GM23338 (cell line): ENCODE results near the gene KRTAP4-2. TPM values are rescaled to one million over a fixed set of nuclear protein-coding genes. Genes with fewer than 3 reads are reported as not detected.

ENCODE experiments used
- ATAC-seq: fragments of 200-7000 bp; cut with Tn5 transposase; 3 replicates; pipeline ENCODE4 v1.9.1; 2020
- DNase-seq: peaks from one replicate; pipeline ENCODE4 v3.0.0-alpha.2; 2015; ENCODE audit warnings: low spot score
- H2AFZ ChIP-seq: fragments of 200-600 bp; sonication (generic); 2 replicates; pipeline ENCODE4 v1.8.0; 2016; ENCODE audit warnings: antibody characterized with exemption, mild to moderate bottlenecking, moderate library complexity
- H3F3A ChIP-seq: fragments of 200-600 bp; sonication (generic); replicated peaks from 2 replicates; pipeline ENCODE4 v1.8.0; 2017; ENCODE audit warnings: antibody characterized with exemption, mixed run types, low read depth
- H3K27ac ChIP-seq: fragments of 200-600 bp; sonication (generic); 2 replicates; pipeline ENCODE4 v1.6.1; 2016; ENCODE audit warnings: low read depth
- H3K27me3 ChIP-seq: fragments of 200-600 bp; sonication (generic); 2 replicates; pipeline ENCODE4 v1.8.0; 2016; ENCODE audit warnings: mild to moderate bottlenecking, mixed run types, moderate library complexity; ENCODE audit not compliant: insufficient read depth
- H3K36me3 ChIP-seq: fragments of 200-600 bp; sonication (generic); 2 replicates; pipeline ENCODE4 v1.8.0; 2016; ENCODE audit warnings: mild to moderate bottlenecking; ENCODE audit not compliant: insufficient read depth
- H3K4me1 ChIP-seq: fragments of 200-600 bp; sonication (generic); 2 replicates; pipeline ENCODE4 v1.8.0; 2016; ENCODE audit warnings: mild to moderate bottlenecking, moderate library complexity; ENCODE audit not compliant: insufficient read depth
- H3K4me2 ChIP-seq: fragments of 200-600 bp; sonication (generic); 2 replicates; pipeline ENCODE4 v1.7.1; 2017; ENCODE audit warnings: mixed run types
- H3K4me3 ChIP-seq: fragments of 200-600 bp; sonication (generic); 2 replicates; pipeline ENCODE4 v1.6.1; 2016; ENCODE audit warnings: mixed run types
- H3K79me2 ChIP-seq: fragments of 200-600 bp; sonication (generic); replicated peaks from 2 replicates; pipeline ENCODE4 v1.8.0; 2017; ENCODE audit warnings: mild to moderate bottlenecking; ENCODE audit not compliant: insufficient read depth
- H3K9me2 ChIP-seq: fragments of 200-600 bp; sonication (generic); 2 replicates; pipeline ENCODE4 v1.8.0; 2017; ENCODE audit not compliant: insufficient read depth
- H4K20me1 ChIP-seq: fragments of 200-600 bp; sonication (generic); replicated peaks from 2 replicates; pipeline ENCODE4 v1.8.0; 2017; ENCODE audit warnings: mild to moderate bottlenecking; ENCODE audit not compliant: insufficient read depth
- H3K27ac Mint-ChIP-seq: 2 replicates; pipeline ENCODE4 v1.8.0; 2020; ENCODE audit warnings: inconsistent platforms, mild to moderate bottlenecking, moderate library complexity, mixed read lengths
- H3K27me3 Mint-ChIP-seq: 3 replicates; pipeline ENCODE4 v1.8.0; 2022; ENCODE audit warnings: low read depth, mild to moderate bottlenecking, moderate library complexity, mixed read lengths, inconsistent platforms; ENCODE audit not compliant: insufficient read depth, poor library complexity
- H3K36me3 Mint-ChIP-seq: 3 replicates; pipeline ENCODE4 v1.8.0; 2021; ENCODE audit warnings: low read depth, mild to moderate bottlenecking, inconsistent platforms, moderate library complexity, mixed read lengths
- H3K4me1 Mint-ChIP-seq: 3 replicates; pipeline ENCODE4 v1.8.0; 2020; ENCODE audit warnings: mild to moderate bottlenecking, inconsistent platforms, mixed read lengths
- H3K4me3 Mint-ChIP-seq: 3 replicates; pipeline ENCODE4 v1.8.0; 2021; ENCODE audit warnings: moderate library complexity, mild to moderate bottlenecking, inconsistent platforms, mixed read lengths
- H3K9me3 Mint-ChIP-seq: 3 replicates; pipeline ENCODE4 v1.8.0; 2020; ENCODE audit warnings: moderate library complexity, mild to moderate bottlenecking, inconsistent platforms, mixed read lengths
- CREB1 ChIP-seq: fragments of 250-450 bp; sonication (Bioruptor Pico); IDR thresholded peaks from 2 replicates; pipeline ENCODE4 v1.5.0; 2020; ENCODE audit warnings: low read depth, mild to moderate bottlenecking, moderate library complexity
- EZH2 ChIP-seq: fragments of 200-600 bp; sonication (generic); IDR thresholded peaks from one replicate; pipeline ENCODE4 v1.8.0; 2017; ENCODE audit warnings: antibody characterized with exemption, mild to moderate bottlenecking, low read depth; ENCODE audit not compliant: unreplicated experiment
- EZH2phosphoT487 ChIP-seq: fragments of 200-600 bp; sonication (generic); IDR thresholded peaks from one replicate; pipeline ENCODE4 v1.8.1; 2018; ENCODE audit warnings: antibody characterized with exemption; ENCODE audit not compliant: unreplicated experiment
- JUNB ChIP-seq: IDR thresholded peaks from one replicate; pipeline ENCODE4 v1.6.1; 2016; ENCODE audit warnings: antibody characterized with exemption; ENCODE audit not compliant: unreplicated experiment
- NANOG ChIP-seq: IDR thresholded peaks from 2 replicates; pipeline ENCODE4 v1.6.1; 2016; ENCODE audit warnings: antibody characterized with exemption, borderline replicate concordance
- POLR2AphosphoS5 ChIP-seq: IDR thresholded peaks from 2 replicates; pipeline ENCODE4 v1.6.1; 2016; ENCODE audit warnings: antibody characterized with exemption, low read depth
- STAT1 ChIP-seq: IDR thresholded peaks from one replicate; pipeline ENCODE4 v1.6.1; 2016; ENCODE audit warnings: antibody characterized with exemption; ENCODE audit not compliant: unreplicated experiment
- ZNF114 ChIP-seq: fragments of 250-450 bp; sonication (Bioruptor Pico); IDR thresholded peaks from 2 replicates; pipeline ENCODE4 v1.5.0; 2020; ENCODE audit warnings: mild to moderate bottlenecking, moderate library complexity
- ZNF331 ChIP-seq: fragments of 250-450 bp; sonication (Bioruptor Pico); IDR thresholded peaks from 2 replicates; pipeline ENCODE4 v1.5.0; 2020; ENCODE audit warnings: low read depth, mild to moderate bottlenecking, moderate library complexity
- polyA plus RNA-seq: library from polyadenylated mRNA; unstranded; fragments of >200 nt; fragmentation: Nextera tagmentation; extraction: Ambion mirVana; gene quantifications from 2 replicates; pipeline ENCODE4 v1.2.1, GENCODE V29; 2016
- total RNA-seq: library from RNA; depleted of rRNA; stranded (reverse); fragments of >200 nt; shearing (Covaris generic); gene quantifications from 2 replicates; pipeline ENCODE4 v1.2.3, GENCODE V29; 2014
- TF ChIP-seq, protein P1 (sequence below), 2 experiments: fragments of 200-600 bp in 1 of 2; sonication (generic) in 1 of 2; conservative IDR thresholded peaks; 2 replicates each; pipeline versions ENCODE4 v1.5.1 to v1.6.1; 2016 to 2017; ENCODE audit warnings: antibody characterized with exemption in 2 of 2, low read depth in 2 of 2, mild to moderate bottlenecking in 2 of 2, moderate library complexity in 1 of 2
- TF ChIP-seq, protein P2 (sequence below): IDR thresholded peaks from 2 replicates; pipeline ENCODE4 v1.6.1; 2016; ENCODE audit warnings: antibody characterized with exemption
- TF ChIP-seq, protein P3 (sequence below): IDR thresholded peaks from one replicate; pipeline ENCODE4 v1.6.1; 2018; ENCODE audit warnings: antibody characterized with exemption; ENCODE audit not compliant: unreplicated experiment
- TF ChIP-seq, protein P4 (sequence below): fragments of 250-450 bp; sonication (Bioruptor Pico); IDR thresholded peaks from 2 replicates; pipeline ENCODE4 v1.5.0; 2020; ENCODE audit warnings: mild to moderate bottlenecking, moderate library complexity

The KRTAP4-2 gene
- total and polyA plus RNA-seq, 2 experiments from 2014 or later: not detected

DNA sequence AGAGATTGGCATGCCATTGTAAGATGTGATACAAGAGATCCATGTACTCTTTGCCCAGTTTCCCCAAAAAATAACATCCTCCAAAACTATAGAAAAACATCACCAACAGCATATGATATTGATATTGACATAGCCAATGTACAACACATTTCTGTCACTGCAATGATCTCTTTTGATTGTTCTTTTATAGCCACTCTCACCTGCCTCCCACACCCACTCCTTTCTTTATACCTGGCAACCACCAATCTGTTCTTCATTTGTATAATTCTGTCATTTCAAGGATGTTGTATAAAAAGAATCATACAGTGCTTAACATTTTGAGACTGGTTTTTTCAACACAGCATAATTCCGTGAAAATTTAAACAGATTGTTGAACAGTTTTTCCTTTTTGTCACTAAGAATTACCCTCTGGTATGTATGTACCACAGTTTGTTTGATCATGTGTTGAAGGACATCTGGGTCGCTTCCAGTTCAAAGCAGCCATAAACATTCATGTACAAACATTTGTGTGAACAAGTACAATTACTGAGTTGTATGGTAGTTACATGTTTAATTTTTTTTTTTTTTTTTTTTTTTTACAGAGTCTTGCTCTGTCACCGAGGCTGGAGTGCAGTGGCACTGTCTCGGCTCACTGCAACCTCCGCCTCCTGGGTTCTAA is 21.5 kb upstream of the KRTAP4-2 start:
- no peak overlapping the region for H3K27ac Mint-ChIP-seq
- Histone ChIP-seq H4K20me1 (no peaks in the 10 kb centered on the region), H3K36me3 (no peaks in the 10 kb centered on the region), H3K4me1 (no peaks in the 10 kb centered on the region), H3K9me2 (no peaks in the 10 kb centered on the region; the same call in 1 of the 2 replicates), H3F3A (no peaks in the 10 kb centered on the region), H3K27ac (no peak overlapping the region), H3K4me2 (no peak overlapping the region), H2AFZ (no peak overlapping the region), H3K4me3 (no peak overlapping the region), H3K27me3 (no peaks in the 10 kb centered on the region), H3K79me2 (no peaks in the 10 kb centered on the region)
- DNase-seq: no peak
- H3K36me3 Mint-ChIP-seq: no peaks in the 10 kb centered on the region; the same call in 2 of the 3 replicates
- H3K4me1 Mint-ChIP-seq: no peaks in the 10 kb centered on the region
- no peak for ATAC-seq
- TF ChIP-seq ZNF114 (CRISPR knock-in tag): no peak
- TF ChIP-seq JUNB: no peak
- no peak for TF ChIP-seq EZH2phosphoT487
- TF ChIP-seq NANOG: no peak
- no peak for TF ChIP-seq STAT1
- no peak for TF ChIP-seq ZNF331 (CRISPR knock-in tag)
- TF ChIP-seq, protein P1, sequence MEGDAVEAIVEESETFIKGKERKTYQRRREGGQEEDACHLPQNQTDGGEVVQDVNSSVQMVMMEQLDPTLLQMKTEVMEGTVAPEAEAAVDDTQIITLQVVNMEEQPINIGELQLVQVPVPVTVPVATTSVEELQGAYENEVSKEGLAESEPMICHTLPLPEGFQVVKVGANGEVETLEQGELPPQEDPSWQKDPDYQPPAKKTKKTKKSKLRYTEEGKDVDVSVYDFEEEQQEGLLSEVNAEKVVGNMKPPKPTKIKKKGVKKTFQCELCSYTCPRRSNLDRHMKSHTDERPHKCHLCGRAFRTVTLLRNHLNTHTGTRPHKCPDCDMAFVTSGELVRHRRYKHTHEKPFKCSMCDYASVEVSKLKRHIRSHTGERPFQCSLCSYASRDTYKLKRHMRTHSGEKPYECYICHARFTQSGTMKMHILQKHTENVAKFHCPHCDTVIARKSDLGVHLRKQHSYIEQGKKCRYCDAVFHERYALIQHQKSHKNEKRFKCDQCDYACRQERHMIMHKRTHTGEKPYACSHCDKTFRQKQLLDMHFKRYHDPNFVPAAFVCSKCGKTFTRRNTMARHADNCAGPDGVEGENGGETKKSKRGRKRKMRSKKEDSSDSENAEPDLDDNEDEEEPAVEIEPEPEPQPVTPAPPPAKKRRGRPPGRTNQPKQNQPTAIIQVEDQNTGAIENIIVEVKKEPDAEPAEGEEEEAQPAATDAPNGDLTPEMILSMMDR (conservative IDR thresholded peaks at IDR 0.05; ENCODE audit: low read depth in 2 of 2): no peak
- TF ChIP-seq, protein P2, sequence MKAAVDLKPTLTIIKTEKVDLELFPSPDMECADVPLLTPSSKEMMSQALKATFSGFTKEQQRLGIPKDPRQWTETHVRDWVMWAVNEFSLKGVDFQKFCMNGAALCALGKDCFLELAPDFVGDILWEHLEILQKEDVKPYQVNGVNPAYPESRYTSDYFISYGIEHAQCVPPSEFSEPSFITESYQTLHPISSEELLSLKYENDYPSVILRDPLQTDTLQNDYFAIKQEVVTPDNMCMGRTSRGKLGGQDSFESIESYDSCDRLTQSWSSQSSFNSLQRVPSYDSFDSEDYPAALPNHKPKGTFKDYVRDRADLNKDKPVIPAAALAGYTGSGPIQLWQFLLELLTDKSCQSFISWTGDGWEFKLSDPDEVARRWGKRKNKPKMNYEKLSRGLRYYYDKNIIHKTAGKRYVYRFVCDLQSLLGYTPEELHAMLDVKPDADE: no peak
- TF ChIP-seq, protein P3, sequence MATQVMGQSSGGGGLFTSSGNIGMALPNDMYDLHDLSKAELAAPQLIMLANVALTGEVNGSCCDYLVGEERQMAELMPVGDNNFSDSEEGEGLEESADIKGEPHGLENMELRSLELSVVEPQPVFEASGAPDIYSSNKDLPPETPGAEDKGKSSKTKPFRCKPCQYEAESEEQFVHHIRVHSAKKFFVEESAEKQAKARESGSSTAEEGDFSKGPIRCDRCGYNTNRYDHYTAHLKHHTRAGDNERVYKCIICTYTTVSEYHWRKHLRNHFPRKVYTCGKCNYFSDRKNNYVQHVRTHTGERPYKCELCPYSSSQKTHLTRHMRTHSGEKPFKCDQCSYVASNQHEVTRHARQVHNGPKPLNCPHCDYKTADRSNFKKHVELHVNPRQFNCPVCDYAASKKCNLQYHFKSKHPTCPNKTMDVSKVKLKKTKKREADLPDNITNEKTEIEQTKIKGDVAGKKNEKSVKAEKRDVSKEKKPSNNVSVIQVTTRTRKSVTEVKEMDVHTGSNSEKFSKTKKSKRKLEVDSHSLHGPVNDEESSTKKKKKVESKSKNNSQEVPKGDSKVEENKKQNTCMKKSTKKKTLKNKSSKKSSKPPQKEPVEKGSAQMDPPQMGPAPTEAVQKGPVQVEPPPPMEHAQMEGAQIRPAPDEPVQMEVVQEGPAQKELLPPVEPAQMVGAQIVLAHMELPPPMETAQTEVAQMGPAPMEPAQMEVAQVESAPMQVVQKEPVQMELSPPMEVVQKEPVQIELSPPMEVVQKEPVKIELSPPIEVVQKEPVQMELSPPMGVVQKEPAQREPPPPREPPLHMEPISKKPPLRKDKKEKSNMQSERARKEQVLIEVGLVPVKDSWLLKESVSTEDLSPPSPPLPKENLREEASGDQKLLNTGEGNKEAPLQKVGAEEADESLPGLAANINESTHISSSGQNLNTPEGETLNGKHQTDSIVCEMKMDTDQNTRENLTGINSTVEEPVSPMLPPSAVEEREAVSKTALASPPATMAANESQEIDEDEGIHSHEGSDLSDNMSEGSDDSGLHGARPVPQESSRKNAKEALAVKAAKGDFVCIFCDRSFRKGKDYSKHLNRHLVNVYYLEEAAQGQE: no peak
- TF ChIP-seq EZH2: no peak
- TF ChIP-seq POLR2AphosphoS5: no peak
- TF ChIP-seq, protein P4, sequence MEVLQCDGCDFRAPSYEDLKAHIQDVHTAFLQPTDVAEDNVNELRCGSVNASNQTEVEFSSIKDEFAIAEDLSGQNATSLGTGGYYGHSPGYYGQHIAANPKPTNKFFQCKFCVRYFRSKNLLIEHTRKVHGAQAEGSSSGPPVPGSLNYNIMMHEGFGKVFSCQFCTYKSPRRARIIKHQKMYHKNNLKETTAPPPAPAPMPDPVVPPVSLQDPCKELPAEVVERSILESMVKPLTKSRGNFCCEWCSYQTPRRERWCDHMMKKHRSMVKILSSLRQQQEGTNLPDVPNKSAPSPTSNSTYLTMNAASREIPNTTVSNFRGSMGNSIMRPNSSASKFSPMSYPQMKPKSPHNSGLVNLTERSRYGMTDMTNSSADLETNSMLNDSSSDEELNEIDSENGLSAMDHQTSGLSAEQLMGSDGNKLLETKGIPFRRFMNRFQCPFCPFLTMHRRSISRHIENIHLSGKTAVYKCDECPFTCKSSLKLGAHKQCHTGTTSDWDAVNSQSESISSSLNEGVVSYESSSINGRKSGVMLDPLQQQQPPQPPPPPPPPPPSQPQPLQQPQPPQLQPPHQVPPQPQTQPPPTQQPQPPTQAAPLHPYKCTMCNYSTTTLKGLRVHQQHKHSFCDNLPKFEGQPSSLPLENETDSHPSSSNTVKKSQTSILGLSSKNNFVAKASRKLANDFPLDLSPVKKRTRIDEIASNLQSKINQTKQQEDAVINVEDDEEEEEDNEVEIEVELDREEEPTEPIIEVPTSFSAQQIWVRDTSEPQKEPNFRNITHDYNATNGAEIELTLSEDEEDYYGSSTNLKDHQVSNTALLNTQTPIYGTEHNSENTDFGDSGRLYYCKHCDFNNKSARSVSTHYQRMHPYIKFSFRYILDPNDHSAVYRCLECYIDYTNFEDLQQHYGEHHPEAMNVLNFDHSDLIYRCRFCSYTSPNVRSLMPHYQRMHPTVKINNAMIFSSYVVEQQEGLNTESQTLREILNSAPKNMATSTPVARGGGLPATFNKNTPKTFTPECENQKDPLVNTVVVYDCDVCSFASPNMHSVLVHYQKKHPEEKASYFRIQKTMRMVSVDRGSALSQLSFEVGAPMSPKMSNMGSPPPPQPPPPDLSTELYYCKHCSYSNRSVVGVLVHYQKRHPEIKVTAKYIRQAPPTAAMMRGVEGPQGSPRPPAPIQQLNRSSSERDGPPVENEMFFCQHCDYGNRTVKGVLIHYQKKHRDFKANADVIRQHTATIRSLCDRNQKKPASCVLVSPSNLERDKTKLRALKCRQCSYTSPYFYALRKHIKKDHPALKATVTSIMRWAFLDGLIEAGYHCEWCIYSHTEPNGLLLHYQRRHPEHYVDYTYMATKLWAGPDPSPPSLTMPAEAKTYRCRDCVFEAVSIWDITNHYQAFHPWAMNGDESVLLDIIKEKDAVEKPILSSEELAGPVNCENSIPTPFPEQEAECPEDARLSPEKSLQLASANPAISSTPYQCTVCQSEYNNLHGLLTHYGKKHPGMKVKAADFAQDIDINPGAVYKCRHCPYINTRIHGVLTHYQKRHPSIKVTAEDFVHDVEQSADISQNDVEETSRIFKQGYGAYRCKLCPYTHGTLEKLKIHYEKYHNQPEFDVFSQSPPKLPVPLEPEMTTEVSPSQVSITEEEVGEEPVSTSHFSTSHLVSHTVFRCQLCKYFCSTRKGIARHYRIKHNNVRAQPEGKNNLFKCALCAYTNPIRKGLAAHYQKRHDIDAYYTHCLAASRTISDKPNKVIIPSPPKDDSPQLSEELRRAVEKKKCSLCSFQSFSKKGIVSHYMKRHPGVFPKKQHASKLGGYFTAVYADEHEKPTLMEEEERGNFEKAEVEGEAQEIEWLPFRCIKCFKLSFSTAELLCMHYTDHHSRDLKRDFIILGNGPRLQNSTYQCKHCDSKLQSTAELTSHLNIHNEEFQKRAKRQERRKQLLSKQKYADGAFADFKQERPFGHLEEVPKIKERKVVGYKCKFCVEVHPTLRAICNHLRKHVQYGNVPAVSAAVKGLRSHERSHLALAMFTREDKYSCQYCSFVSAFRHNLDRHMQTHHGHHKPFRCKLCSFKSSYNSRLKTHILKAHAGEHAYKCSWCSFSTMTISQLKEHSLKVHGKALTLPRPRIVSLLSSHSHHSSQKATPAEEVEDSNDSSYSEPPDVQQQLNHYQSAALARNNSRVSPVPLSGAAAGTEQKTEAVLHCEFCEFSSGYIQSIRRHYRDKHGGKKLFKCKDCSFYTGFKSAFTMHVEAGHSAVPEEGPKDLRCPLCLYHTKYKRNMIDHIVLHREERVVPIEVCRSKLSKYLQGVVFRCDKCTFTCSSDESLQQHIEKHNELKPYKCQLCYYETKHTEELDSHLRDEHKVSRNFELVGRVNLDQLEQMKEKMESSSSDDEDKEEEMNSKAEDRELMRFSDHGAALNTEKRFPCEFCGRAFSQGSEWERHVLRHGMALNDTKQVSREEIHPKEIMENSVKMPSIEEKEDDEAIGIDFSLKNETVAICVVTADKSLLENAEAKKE (CRISPR knock-in tag): no peak
- no peak for TF ChIP-seq CREB1 (CRISPR knock-in tag)
- peaks cover 2% of the 10 kb centered on the region for H3K27me3 Mint-ChIP-seq
- H3K9me3 Mint-ChIP-seq: peaks cover 5% of the 10 kb centered on the region; the same call in 2 of the 3 replicates
- H3K4me3 Mint-ChIP-seq: no peak overlapping the region
